HG03521 (cell line): Measurements from ENCODE around the gene RFLNA.

Source experiments
- ATAC-seq: cut with Tn5 transposase; IDR thresholded peaks from one replicate; pipeline ENCODE4 v1.9.1; 2021; ENCODE audit warnings: mild to moderate bottlenecking, moderate library complexity; ENCODE audit not compliant: unreplicated experiment

RFLNA gene

GRCh38 chr12:124354400-124354799 is 59.5 kb downstream of the RFLNA start:
- no peak for ATAC-seq

- no peak for ATAC-seq
These were observed 61.3 kb downstream of the RFLNA start for GRCh38 chr12:124356221-124356620.

GRCh38 chr12:124357616-124358015 is 62.7 kb downstream of the RFLNA start:
- no peak for ATAC-seq

- ATAC-seq: no peak
These were observed 63.7 kb downstream of the RFLNA start for GRCh38 chr12:124358572-124358971.

GRCh38 chr12:124359671-124360581 is 65.0 kb downstream of the RFLNA start:
- ATAC-seq: no peak

- no peak for ATAC-seq
These were observed 66.4 kb downstream of the RFLNA start for GRCh38 chr12:124361074-124361970.

GRCh38 chr12:124361996-124362395 is 67.1 kb downstream of the RFLNA start:
- no peak for ATAC-seq

- no peak for ATAC-seq
These were observed 68.6 kb downstream of the RFLNA start for GRCh38 chr12:124363353-124363965.

- ATAC-seq: no peak
These were observed 69.7 kb downstream of the RFLNA start for GRCh38 chr12:124364543-124364942.
